H7 (cell line): Measurements from ENCODE around the gene MAB21L4. TPM values are rescaled to one million over a fixed set of nuclear protein-coding genes. Genes with fewer than 3 reads are reported as not detected.

ENCODE experiments used
- DNase-seq: peaks from one replicate; pipeline ENCODE4 v3.0.0; 2012
- H3K27me3 ChIP-seq: 2 replicates; pipeline ENCODE4 v1.6.0; 2011; ENCODE audit warnings: mild to moderate bottlenecking, low read length; ENCODE audit not compliant: control insufficient read depth, insufficient read depth
- H3K36me3 ChIP-seq: replicated peaks from 2 replicates; pipeline ENCODE4 v1.5.1; 2011; ENCODE audit warnings: low read length; ENCODE audit not compliant: control insufficient read depth, insufficient read depth
- H3K4me3 ChIP-seq: 2 replicates; pipeline ENCODE4 v1.5.1; 2011; ENCODE audit warnings: low read depth, mild to moderate bottlenecking, control low read depth, low read length, moderate library complexity; ENCODE audit not compliant: insufficient read depth
- total RNA-seq: library from RNA; depleted of rRNA; stranded (reverse); fragments of >200 nt; shearing (Covaris generic); gene quantifications from 2 replicates; pipeline ENCODE4 v1.2.3, GENCODE V29; 2014; rRNA removed

MAB21L4 gene
- total RNA-seq, result not detected in 2 replicates

- Histone ChIP-seq H3K27me3 (no peaks in the 10 kb centered on the region), H3K4me3 (no peak within 1 kb of the TSS), H3K36me3 (no peaks in the 10 kb centered on the region)
- DNase-seq, result no peak
These were observed at the start of gene MAB21L4 for GRCh38 chr2:240895656-240896388. TSS of gene MAB21L4 (minus strand) at chr2:240896156. CDS start at chr2:240895997, 159 bp downstream.

- no peak for DNase-seq
- no peaks in the 10 kb centered on the region for H3K27me3 ChIP-seq
- H3K4me3 ChIP-seq, result no peak overlapping the region
- H3K36me3 ChIP-seq, result no peaks in the 10 kb centered on the region
These were observed 40.1 kb upstream of the MAB21L4 start for GRCh38 chr2:240936106-240936505.

- DNase-seq, result peak; percentile 60
- no peaks in the 10 kb centered on the region for H3K27me3 ChIP-seq
- no peak overlapping the region for H3K4me3 ChIP-seq
- no peaks in the 10 kb centered on the region for H3K36me3 ChIP-seq
These were observed 39.3 kb upstream of the MAB21L4 start for GRCh38 chr2:240935103-240935876.

GRCh38 chr2:240934701-240935102, 38.7 kb upstream of the MAB21L4 start:
- DNase-seq, result peak; percentile 46
- Histone ChIP-seq H3K4me3 (no peak overlapping the region), H3K36me3 (no peaks in the 10 kb centered on the region), H3K27me3 (no peaks in the 10 kb centered on the region)

- no peak overlapping the region for H3K4me3 ChIP-seq
- H3K36me3 ChIP-seq, result no peaks in the 10 kb centered on the region
- H3K27me3 ChIP-seq, result no peaks in the 10 kb centered on the region
- DNase-seq, result peak; percentile 47
These were observed 38.2 kb upstream of the MAB21L4 start for GRCh38 chr2:240933966-240934700.

GRCh38 chr2:240933048-240933965, 37.4 kb upstream of the MAB21L4 start:
- H3K27me3 ChIP-seq, result no peaks in the 10 kb centered on the region
- no peaks in the 10 kb centered on the region for H3K36me3 ChIP-seq
- no peak overlapping the region for H3K4me3 ChIP-seq
- DNase-seq, result peak; percentile 54

GRCh38 chr2:240932724-240933047, 36.7 kb upstream of the MAB21L4 start:
- Histone ChIP-seq H3K27me3 (no peaks in the 10 kb centered on the region), H3K36me3 (no peaks in the 10 kb centered on the region), H3K4me3 (no peak overlapping the region)
- no peak for DNase-seq

GRCh38 chr2:240932001-240932723, 36.2 kb upstream of the MAB21L4 start:
- Histone ChIP-seq H3K36me3 (no peaks in the 10 kb centered on the region), H3K4me3 (no peak overlapping the region), H3K27me3 (no peaks in the 10 kb centered on the region)
- DNase-seq, result peak; percentile 47

GRCh38 chr2:240931319-240931949, 35.5 kb upstream of the MAB21L4 start:
- peak; percentile 31 for DNase-seq
- Histone ChIP-seq H3K27me3 (no peaks in the 10 kb centered on the region), H3K36me3 (no peaks in the 10 kb centered on the region), H3K4me3 (no peak overlapping the region)

GRCh38 chr2:240930631-240931318, 34.8 kb upstream of the MAB21L4 start:
- no peaks in the 10 kb centered on the region for H3K36me3 ChIP-seq
- DNase-seq, result peak; percentile 42
- H3K4me3 ChIP-seq, result no peak overlapping the region
- H3K27me3 ChIP-seq, result no peaks in the 10 kb centered on the region

GRCh38 chr2:240930096-240930630, 34.2 kb upstream of the MAB21L4 start:
- Histone ChIP-seq H3K27me3 (no peaks in the 10 kb centered on the region), H3K4me3 (no peak overlapping the region), H3K36me3 (no peaks in the 10 kb centered on the region)
- peak; percentile 57 for DNase-seq

- Histone ChIP-seq H3K4me3 (no peak overlapping the region), H3K27me3 (no peaks in the 10 kb centered on the region), H3K36me3 (no peaks in the 10 kb centered on the region)
- DNase-seq, result peak; percentile 46
These were observed 33.6 kb upstream of the MAB21L4 start for GRCh38 chr2:240929364-240930095.
